H1 (cell line): ENCODE data around the gene TBX2. TPM values are rescaled to one million over a fixed set of nuclear protein-coding genes. Genes with fewer than 3 reads are reported as not detected.

Experiments used
- CTCF ChIA-PET: fragments of 300-600 bp; sonication (Branson Sonifier 250); formaldehyde crosslinking; loops from one replicate; lab custom pipeline; 2021; ENCODE audit not compliant: partially characterized antibody; lab: Charles Lee
- POLR2A ChIA-PET: fragments of 300-600 bp; sonication (Branson Sonifier 250); formaldehyde crosslinking; loops from one replicate; lab custom pipeline; 2021; ENCODE audit warnings: inconsistent platforms; ENCODE audit not compliant: partially characterized antibody; lab: Charles Lee
- DNase-seq, 2 experiments: peaks; one replicate each; pipeline versions ENCODE4 v3.0.0 to v3.0.0-alpha.2; 2010 to 2022; ENCODE audit warnings: low spot score in 2 of 2, low read depth in 1 of 2, mixed read lengths in 1 of 2
- FAIRE-seq: peaks from 2 replicates; lab custom pipeline; 2011; peaks lifted over from hg19 to GRCh38; lab: Jason Lieb, UNC
- H2AFZ ChIP-seq: 2 replicates; pipeline ENCODE4 v1.8.1; 2012; ENCODE audit warnings: low read length, inconsistent platforms
- H2AK5ac ChIP-seq: 2 replicates; pipeline ENCODE4 v1.6.1; 2013; ENCODE audit warnings: low read depth, low read length
- H2BK120ac ChIP-seq: replicated peaks from 2 replicates; pipeline ENCODE3; 2013; ENCODE audit warnings: low read depth, low read length, inconsistent platforms
- H2BK12ac ChIP-seq: 2 replicates; pipeline ENCODE4 v1.6.1; 2013; ENCODE audit warnings: low read depth, low read length
- H2BK15ac ChIP-seq: 2 replicates; pipeline ENCODE4 v1.6.1; 2013; ENCODE audit warnings: low read length
- H2BK20ac ChIP-seq: 2 replicates; pipeline ENCODE4 v1.6.1; 2013; ENCODE audit warnings: low read length
- H2BK5ac ChIP-seq: 2 replicates; pipeline ENCODE4 v1.6.1; 2013; ENCODE audit warnings: low read depth, low read length
- H3K14ac ChIP-seq: 2 replicates; pipeline ENCODE4 v1.6.1; 2013; ENCODE audit warnings: inconsistent platforms; ENCODE audit not compliant: insufficient read length
- H3K18ac ChIP-seq: 2 replicates; pipeline ENCODE4 v1.6.1; 2013; ENCODE audit warnings: low read length; ENCODE audit errors: extremely low read depth
- H3K23ac ChIP-seq: 2 replicates; pipeline ENCODE4 v1.6.1; 2013; ENCODE audit warnings: inconsistent platforms; ENCODE audit not compliant: insufficient read length
- H3K23me2 ChIP-seq: 2 replicates; pipeline ENCODE4 v1.6.1; 2013; ENCODE audit warnings: low read depth, low read length
- H3K27ac ChIP-seq: 2 replicates; pipeline ENCODE4 v1.6.1; 2011; ENCODE audit warnings: low read depth, low read length, inconsistent platforms
- H3K27me3 ChIP-seq, 4 experiments: replicated peaks in 1 of 4; 1 replicate in 1 of 4; 2 replicates in 3 of 4; pipeline versions ENCODE4 v1.6.1 to v1.8.1; 2011 to 2013; ENCODE audit warnings: low read length in 3 of 4, mild to moderate bottlenecking in 3 of 4, inconsistent platforms in 2 of 4, mixed read lengths in 2 of 4, moderate library complexity in 1 of 4; ENCODE audit not compliant: control insufficient read depth in 3 of 4, insufficient read depth in 3 of 4; ENCODE audit errors: extremely low read depth in 1 of 4
- H3K36me3 ChIP-seq, 4 experiments: 2 replicates each; pipeline versions ENCODE4 v1.6.1 to v1.8.1; 2011 to 2013; ENCODE audit warnings: mild to moderate bottlenecking in 4 of 4, low read length in 3 of 4, moderate library complexity in 2 of 4, control low read depth in 1 of 4, inconsistent platforms in 1 of 4; ENCODE audit not compliant: insufficient read depth in 4 of 4, control insufficient read depth in 2 of 4
- H3K4ac ChIP-seq: replicated peaks from 2 replicates; pipeline ENCODE3; 2013; ENCODE audit warnings: low read length, low read depth, mixed read lengths, inconsistent platforms; ENCODE audit not compliant: insufficient read length
- H3K4me1 ChIP-seq, 4 experiments: replicated peaks in 1 of 4; 1 replicate in 1 of 4; 2 replicates in 3 of 4; pipeline versions ENCODE4 v1.6.1 to v1.8.1; 2011 to 2013; ENCODE audit warnings: low read length in 3 of 4, inconsistent platforms in 2 of 4, mixed read lengths in 1 of 4; ENCODE audit not compliant: insufficient read depth in 4 of 4, control insufficient read depth in 3 of 4
- H3K4me2 ChIP-seq, 2 experiments: 2 replicates each; pipeline versions ENCODE4 v1.6.1 to v1.8.1; 2011 to 2013; ENCODE audit warnings: low read depth in 2 of 2, low read length in 2 of 2, control low read depth in 1 of 2, inconsistent platforms in 1 of 2, mild to moderate bottlenecking in 1 of 2; ENCODE audit not compliant: insufficient read depth in 1 of 2
- H3K4me3 ChIP-seq, 4 experiments: fragments of 200-600, 300-600 bp in 1 of 4; sonication (generic), shearing (Covaris generic), sonication (Bioruptor Twin) in 1 of 4; 2 replicates each; pipeline versions ENCODE4 v1.5.1 to v1.8.1; 2011 to 2016; ENCODE audit warnings: low read length in 4 of 4, low read depth in 3 of 4, control low read depth in 2 of 4, inconsistent platforms in 2 of 4, mild to moderate bottlenecking in 2 of 4, mixed read lengths in 1 of 4, moderate library complexity in 1 of 4; ENCODE audit not compliant: insufficient read depth in 2 of 4; ENCODE audit errors: extremely low read depth in 1 of 4
- H3K56ac ChIP-seq: replicated peaks from 2 replicates; pipeline ENCODE3; 2013; ENCODE audit warnings: low read depth, mild to moderate bottlenecking, mixed read lengths, low read length, inconsistent platforms; ENCODE audit not compliant: insufficient read length
- H3K79me1 ChIP-seq: 2 replicates; pipeline ENCODE4 v1.6.1; 2013; ENCODE audit warnings: low read depth, low read length, control low read depth
- H3K79me2 ChIP-seq, 2 experiments: 2 replicates each; pipeline versions ENCODE4 v1.6.1 to v1.8.1; 2012 to 2013; ENCODE audit warnings: low read length in 2 of 2, mild to moderate bottlenecking in 2 of 2, inconsistent platforms in 1 of 2; ENCODE audit not compliant: insufficient read depth in 2 of 2, control insufficient read depth in 1 of 2
- H3K9ac ChIP-seq, 4 experiments: replicated peaks in 1 of 4; 1 replicate in 1 of 4; 2 replicates in 3 of 4; pipeline versions ENCODE4 v1.6.1 to v1.8.1; 2011 to 2013; ENCODE audit warnings: low read depth in 3 of 4, low read length in 3 of 4, control low read depth in 2 of 4, mild to moderate bottlenecking in 2 of 4, moderate library complexity in 2 of 4, inconsistent platforms in 1 of 4; ENCODE audit errors: extremely low read depth in 1 of 4
- H3K9me3 ChIP-seq, 2 experiments: 2 replicates each; pipeline versions ENCODE4 v1.6.1 to v1.8.1; 2012 to 2013; ENCODE audit warnings: mild to moderate bottlenecking in 2 of 2, moderate library complexity in 2 of 2, control low read depth in 1 of 2, inconsistent platforms in 1 of 2, low read depth in 1 of 2, low read length in 1 of 2, mixed read lengths in 1 of 2; ENCODE audit not compliant: insufficient read depth in 2 of 2
- H4K20me1 ChIP-seq, 2 experiments: replicated peaks in 1 of 2; 2 replicates each; pipeline versions ENCODE3 to v1.8.1; 2011 to 2013; ENCODE audit warnings: inconsistent platforms in 2 of 2, low read length in 2 of 2, mild to moderate bottlenecking in 1 of 2; ENCODE audit not compliant: insufficient read depth in 2 of 2, control insufficient read depth in 1 of 2
- H4K5ac ChIP-seq: 2 replicates; pipeline ENCODE4 v1.6.1; 2013; ENCODE audit warnings: low read length, low read depth, mixed read lengths, inconsistent platforms; ENCODE audit not compliant: insufficient read length
- H4K8ac ChIP-seq: 2 replicates; pipeline ENCODE4 v1.8.0; 2013; ENCODE audit warnings: mild to moderate bottlenecking, moderate library complexity, low read length, inconsistent platforms; ENCODE audit not compliant: insufficient read depth; ENCODE audit errors: extremely low read depth
- H4K91ac ChIP-seq: replicated peaks from 2 replicates; pipeline ENCODE3; 2013; ENCODE audit warnings: low read length, mixed read lengths, inconsistent platforms; ENCODE audit not compliant: insufficient read length
- SAP30 ChIP-seq: fragments of 300-600 bp; sonication (generic); IDR thresholded peaks from 2 replicates; pipeline ENCODE4 v1.7.1; 2012; ENCODE audit warnings: low read length, moderate library complexity, mild to moderate bottlenecking, inconsistent platforms; ENCODE audit not compliant: insufficient read depth, insufficient replicate concordance
- WGBS, 2 experiments: shearing (Covaris generic) in 1 of 2; methylation state at CpG; one replicate each; pipeline versions ENCODE4 v1.1.6 to v1.1.7; 2013 to 2015; ENCODE audit warnings: low lambda C conversion rate in 2 of 2, mixed read lengths in 2 of 2, inconsistent platforms in 1 of 2, low coverage in 1 of 2, missing lambda C conversion rate in 1 of 2; ENCODE audit not compliant: insufficient replicate concordance in 2 of 2, insufficient coverage in 1 of 2, insufficient read length in 1 of 2; ENCODE audit errors: extremely low coverage in 1 of 2, missing lambda C conversion rate in 1 of 2; 5-methylcytosine and 5-hydroxymethylcytosine counted together
- polyA plus RNA-seq, 7 experiments: library from polyadenylated mRNA; depleted of rRNA in 3 of 7; stranded (reverse) in 5 of 7; unstranded in 2 of 7; fragments of >200 nt in 5 of 7; fragments of 200-250 nt in 2 of 7; gene quantifications; 1 replicate in 5 of 7; 2 replicates in 1 of 7; 4 replicates in 1 of 7; pipeline versions ENCODE4 v1.2.1 to v1.2.3, GENCODE V29; 2011 to 2013; ENCODE audit warnings: missing spikeins in 2 of 7, mixed read lengths in 2 of 7
- total RNA-seq: library from RNA; stranded (reverse); fragmentation: NEBNext Ultra II Directional; extraction: Animal tissue kit (Norgen Biotek cat#: 25700); gene quantifications from 2 replicates; pipeline ENCODE4 v1.2.1, GENCODE V29; 2021

The TBX2 gene
- total and polyA plus RNA-seq, 2 of the 8 experiments (the other 6 are each of a cell fraction or from before 2014, with no cell fraction given) = not detected

DNA sequence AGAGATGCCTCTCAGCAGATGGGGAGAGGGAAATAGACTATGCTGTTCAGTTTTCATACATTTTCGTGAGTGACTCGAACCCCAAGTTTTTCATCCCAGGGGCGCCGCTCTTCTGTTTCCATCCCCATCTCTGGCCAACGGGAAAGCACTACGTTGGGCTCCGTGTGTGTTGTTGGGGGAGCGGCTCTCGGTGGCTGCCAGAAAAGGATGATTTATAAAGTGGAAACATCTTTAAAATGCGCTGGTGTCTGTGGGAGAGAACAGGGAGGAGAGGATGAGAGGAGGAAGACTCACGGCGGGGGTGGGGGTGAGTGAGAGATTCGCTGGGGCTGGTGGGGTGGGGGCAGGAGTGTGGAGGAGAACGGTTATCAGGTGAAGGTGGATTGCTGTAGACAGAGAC lies 58.4 kb downstream of the TBX2 start:
- ChIA-PET POLR2A (interaction anchor here (1.0 to 1.7 kb wide), 5 partner anchors 45 to 63 kb away, joined by 3 to 4 read pairs (median 3); partner anchors contain the start of gene TBX2), CTCF (interaction anchor here (0.8 to 11.6 kb wide), 8 partner anchors 8 to 68 kb away, joined by 3 to 136 read pairs (median 9); partner anchors contain the start of gene TBX2)
- Histone ChIP-seq H3K9ac (no peak overlapping the region), H3K14ac (no peak overlapping the region), H3K79me1 (no peaks in the 10 kb centered on the region), H3K56ac (no peak overlapping the region), H3K4me2 (peak overlapping the region; percentile 26 to 44), H3K4ac (no peak overlapping the region), H3K18ac (no peak overlapping the region), H3K36me3 (peaks cover 0 to 20% (median 0%) of the 10 kb centered on the region in 4 experiments; a peak in 1 of 8 replicates), H3K23ac (no peak overlapping the region), H3K79me2 (no peaks in the 10 kb centered on the region), H2BK5ac (no peak overlapping the region), H4K91ac (no peak overlapping the region), H3K27ac (no peak overlapping the region), H3K4me3 (peak overlapping the region in 2 of 4 experiments; percentile 2 to 47; a peak in 4 of 8 replicates), H2BK120ac (no peak overlapping the region), H3K9me3 (peaks cover 0 to 4% of the 10 kb centered on the region in 2 experiments; a peak in 1 of 4 replicates), H3K27me3 (peaks cover 92 to 100% (median 97%) of the 10 kb centered on the region in 4 experiments), H2BK20ac (no peak overlapping the region), H2BK15ac (no peak overlapping the region), H2AFZ (no peak overlapping the region), H4K20me1 (peaks cover 23 to 30% of the 10 kb centered on the region in 2 experiments), H2AK5ac (no peak overlapping the region), H3K23me2 (no peaks in the 10 kb centered on the region; the same call in 1 of the 2 replicates), H3K4me1 (peaks cover 2 to 28% (median 12%) of the 10 kb centered on the region in 4 experiments; a peak in 5 of 7 replicates), H4K5ac (no peak overlapping the region), H4K8ac (no peak overlapping the region), H2BK12ac (0 out of 2 replicates have a peak overlapping the region, but pooled peaks have one; percentile 39)
- 4% methylated on average over 9 of the region's 14 CpGs; no CpG with 5 or more reads in 1 of the 2 experiments for WGBS, 2 experiments
- TF ChIP-seq SAP30 = no peak
- FAIRE-seq = no peak
- no peak for DNase-seq
